ENCODE results near the gene KRT75. TPM values are rescaled to one million over a fixed set of nuclear protein-coding genes. Genes with fewer than 3 reads are reported as not detected.

KRT75 gene
- total and polyA plus RNA-seq, 2 of the 4 experiments (the other 2 are of a cell fraction), result not detected

- Histone ChIP-seq H3K9me1 (ENCODE audit: insufficient read depth, low read length) (peaks cover 6% of the 10 kb centered on the region; the same call in 1 of the 2 replicates), H4K20me1 (ENCODE audit: insufficient read depth, low read length) (no peaks in the 10 kb centered on the region), H4K91ac (ENCODE audit: insufficient read depth, low read depth, low read length) (no peak overlapping the region), H3K23ac (ENCODE audit: low read depth, low read length) (no peak overlapping the region), H2BK120ac (ENCODE audit: low read depth, low read length) (no peak overlapping the region), H3K27me3 (ENCODE audit: control insufficient read depth, insufficient read depth, low read length) (peaks cover 25% of the 10 kb centered on the region), H4K8ac (ENCODE audit: low read depth in 2 of 2, low read length in 2 of 2) (no peak overlapping the region), H3K36me3 (ENCODE audit: control insufficient read depth, insufficient read depth, low read length) (no peaks in the 10 kb centered on the region), H3K4ac (ENCODE audit: low read depth, low read length) (no peak overlapping the region), H3K9me3 (ENCODE audit: control insufficient read depth, insufficient read depth, low read length) (no peaks in the 10 kb centered on the region), H4K5ac (ENCODE audit: low read depth, low read length) (no peak overlapping the region), H2AK9ac (replicated peaks; ENCODE audit: low read depth, low read length, poor library complexity) (no peak overlapping the region), H2AK5ac (ENCODE audit: low read depth, low read length) (no peak overlapping the region), H3K27ac (ENCODE audit: insufficient read depth, low read length) (no peak overlapping the region), H3K4me2 (ENCODE audit: low read depth, low read length) (no peak overlapping the region), H2BK5ac (ENCODE audit: low read depth, low read length, poor library complexity, severe bottlenecking) (no peak overlapping the region), H3K4me1 (ENCODE audit: control insufficient read depth, insufficient read depth, low read length) (no peaks in the 10 kb centered on the region), H2BK20ac (ENCODE audit: low read depth, low read length) (no peak overlapping the region), H3K79me1 (ENCODE audit: low read depth in 1 of 2, low read length in 2 of 2) (no peaks in the 10 kb centered on the region), H3K18ac (ENCODE audit: low read depth, low read length) (no peak overlapping the region), H3K14ac (replicated peaks; ENCODE audit: low read depth, low read length) (no peak overlapping the region), H3K56ac (ENCODE audit: extremely low read depth, insufficient read depth, low read length) (no peak overlapping the region), H2BK15ac (ENCODE audit: low read depth, low read length) (no peak overlapping the region), H2AFZ (replicated peaks; ENCODE audit: low read length, poor library complexity) (no peak overlapping the region), H3K9ac (ENCODE audit: low read depth, low read length) (no peak overlapping the region), H3K4me3 (ENCODE audit: insufficient read depth, low read depth, low read length) (no peak overlapping the region)
- dilution Hi-C loops (cut with HindIII; ENCODE audit: low sequenced_read_pairs, unreplicated experiment), result no loop called here
- ChIA-PET POLR2A (ENCODE audit: unreplicated experiment) (interaction anchor here (0.6 kb wide), 1 partner anchor 236 kb away, joined by 7 read pairs; no protein-coding TSS in a partner anchor), CTCF (no interaction called here)
- DNase-seq (no peak), ATAC-seq (ENCODE audit: low read depth) (no peak)
- 0% methylated on average over 1 of the region's 4 CpGs; no CpG with 5 or more reads in 1 of the 2 experiments for WGBS, 2 experiments (ENCODE audit: extremely low coverage in 2 of 2, insufficient read length in 1 of 2)
- TF ChIP-seq CHD1 (IDR thresholded peaks at IDR 0.05; ENCODE audit: low read depth, low read length) (no peak), MXI1 (IDR thresholded peaks at IDR 0.05; ENCODE audit: borderline replicate concordance, low read depth, low read length) (no peak), RAD21 (IDR thresholded peaks at IDR 0.05; ENCODE audit: low read length) (no peak), CEBPB (IDR thresholded peaks at IDR 0.05; ENCODE audit: low read depth, low read length) (no peak), FOS (IDR thresholded peaks at IDR 0.05; ENCODE audit: low read depth, low read length) (no peak), CTCF (conservative IDR thresholded peaks at IDR 0.05; ENCODE audit: low read depth, low read length) (no peak), ELK1 (IDR thresholded peaks at IDR 0.05; ENCODE audit: borderline replicate concordance, low read depth, low read length) (no peak), BHLHE40 (IDR thresholded peaks at IDR 0.05; ENCODE audit: low read depth, low read length) (no peak), MAFK (IDR thresholded peaks at IDR 0.05; ENCODE audit: low read depth, low read length) (no peak), NFE2L2 (IDR thresholded peaks at IDR 0.05; ENCODE audit: low read depth, low read length) (no peak), POLR2A (IDR thresholded peaks at IDR 0.05; ENCODE audit: low read depth, low read length) (no peak), MAZ (IDR thresholded peaks at IDR 0.05; ENCODE audit: borderline replicate concordance, low read depth, low read length) (no peak)
- intact Hi-C loops (cut with micrococcal nuclease), result no loop called here
- no TSS peak for BruUV-seq (replicated peaks)
- in situ Hi-C loops (cut with MboI; ENCODE audit: low sequenced_read_pairs), result no loop called here
Measured at GRCh38 chr12:52418576-52419110, 15.5 kb downstream of the KRT75 start.

All from IMR-90 (cell line).